RPMI8226 (cell line): ENCODE data around the gene CCNO.

Source experiments
- DNase-seq: peaks from one replicate; pipeline ENCODE4 v3.0.0-alpha.2; 2015

CCNO gene

GRCh38 chr5:55222985-55223811 lies 10.2 kb downstream of the CCNO start:
- DNase-seq = no peak

- DNase-seq = no peak
These were observed 11.1 kb downstream of the CCNO start for GRCh38 chr5:55222092-55222984.

- DNase-seq = no peak
These were observed 12.8 kb downstream of the CCNO start for GRCh38 chr5:55220433-55221185.

- DNase-seq = no peak
These were observed 13.6 kb downstream of the CCNO start for GRCh38 chr5:55219770-55220169.

GRCh38 chr5:55218967-55219366 lies 14.4 kb downstream of the CCNO start:
- DNase-seq = no peak

GRCh38 chr5:55211184-55211874 lies 22.1 kb downstream of the CCNO start:
- DNase-seq = no peak

GRCh38 chr5:55205001-55205400 lies 28.4 kb downstream of the CCNO start:
- DNase-seq = no peak

GRCh38 chr5:55191165-55191564 lies 42.2 kb downstream of the CCNO start:
- no peak for DNase-seq

GRCh38 chr5:55188656-55189540 lies 44.5 kb downstream of the CCNO start:
- no peak for DNase-seq

GRCh38 chr5:55187370-55187769 lies 46.0 kb downstream of the CCNO start:
- peak; percentile 34 for DNase-seq
